HepG2 (cell line): Measurements from ENCODE around the gene LYRM4. TPM values are rescaled to one million over a fixed set of nuclear protein-coding genes. Genes with fewer than 3 reads are reported as not detected.

Experiments used
- ATAC-seq: fragments of 200-7000 bp; cut with Tn5 transposase; 3 replicates; pipeline ENCODE4 v1.9.1; 2020; ENCODE audit warnings: mild to moderate bottlenecking, moderate library complexity
- BruUV-seq: library from RNA; stranded (reverse); fragments of 400-500 nt; replicated peaks from 2 replicates; lab custom pipeline; 2021; lab: Mats Ljungman, UMichigan
- CTCF ChIA-PET: fragments of 300-600 bp; formaldehyde crosslinking; extraction: SDS; loops from one replicate; lab custom pipeline; 2021; ENCODE audit warnings: low total read pairs, inconsistent platforms, low intra/inter-chr PET ratio; lab: Yijun Ruan, JAX
- POLR2A ChIA-PET: fragments of 350-600 bp; sonication (Branson Sonifier 250); formaldehyde crosslinking; loops from one replicate; lab custom pipeline; 2020; ENCODE audit warnings: antibody characterized with exemption, inconsistent platforms; lab: Yijun Ruan, JAX
- DNase-seq: peaks from one replicate; pipeline ENCODE4 v3.0.0-alpha.2; 2015; ENCODE audit warnings: low spot score
- FAIRE-seq: peaks from 3 replicates; lab custom pipeline; 2011; peaks lifted over from hg19 to GRCh38; lab: Jason Lieb, UNC
- H2AFZ ChIP-seq: one replicate; pipeline ENCODE4 v1.6.1; 2011; ENCODE audit warnings: low read length, inconsistent platforms
- H3K27ac ChIP-seq: fragments of 300-600 bp; 3 replicates; pipeline ENCODE4 v1.8.0; 2011; ENCODE audit warnings: mixed run types, mild to moderate bottlenecking, mixed read lengths, low read length, inconsistent platforms; ENCODE audit not compliant: insufficient read depth; ENCODE audit errors: extremely low read length
- H3K27me3 ChIP-seq, 2 experiments: fragments of 200-600 bp in 1 of 2; 2 replicates in 1 of 2; 3 replicates in 1 of 2; pipeline versions ENCODE4 v1.6.0 to v1.8.0; 2011; ENCODE audit warnings: low read length in 2 of 2, mild to moderate bottlenecking in 2 of 2, moderate library complexity in 2 of 2, inconsistent platforms in 1 of 2; ENCODE audit not compliant: insufficient read depth in 2 of 2, control insufficient read depth in 1 of 2
- H3K36me3 ChIP-seq, 2 experiments: fragments of 200-600 bp in 1 of 2; replicated peaks in 1 of 2; 2 replicates in 1 of 2; 3 replicates in 1 of 2; pipeline versions ENCODE4 v1.5.1 to v1.8.0; 2011; ENCODE audit warnings: low read length in 2 of 2, inconsistent platforms in 1 of 2; ENCODE audit not compliant: insufficient read depth in 2 of 2, control insufficient read depth in 1 of 2
- H3K4me1 ChIP-seq: 2 replicates; pipeline ENCODE4 v1.5.1; 2012; ENCODE audit warnings: low read length, inconsistent platforms; ENCODE audit not compliant: insufficient read depth
- H3K4me2 ChIP-seq: 2 replicates; pipeline ENCODE4 v1.6.0; 2011; ENCODE audit warnings: low read depth, low read length, inconsistent platforms
- H3K4me3 ChIP-seq, 3 experiments: fragments of 200-600 bp in 1 of 3; sonication (generic), shearing (Covaris generic) in 1 of 3; replicated peaks in 1 of 3; 2 replicates each; pipeline ENCODE4 v1.5.1; 2011 to 2016; ENCODE audit warnings: low read length in 3 of 3, inconsistent platforms in 2 of 3, low read depth in 2 of 3, mild to moderate bottlenecking in 2 of 3, control low read depth in 1 of 3, mixed read lengths in 1 of 3; ENCODE audit not compliant: insufficient read depth in 1 of 3
- H3K79me2 ChIP-seq: one replicate; pipeline ENCODE4 v1.6.1; 2011; ENCODE audit warnings: low read length, inconsistent platforms; ENCODE audit not compliant: insufficient read depth
- H3K9ac ChIP-seq: 2 replicates; pipeline ENCODE4 v1.6.0; 2011; ENCODE audit warnings: mild to moderate bottlenecking, low read depth, low read length, inconsistent platforms; ENCODE audit not compliant: insufficient read depth
- H3K9me3 ChIP-seq: 2 replicates; pipeline ENCODE4 v1.5.1; 2012; ENCODE audit warnings: mild to moderate bottlenecking, low read length
- H4K20me1 ChIP-seq: 2 replicates; pipeline ENCODE4 v1.6.0; 2011; ENCODE audit warnings: inconsistent platforms, mild to moderate bottlenecking, low read length, moderate library complexity; ENCODE audit not compliant: insufficient read depth
- ZNF577 ChIP-seq: sonication (generic); formaldehyde crosslinking; IDR thresholded peaks from 2 replicates; pipeline ENCODE4 v1.4.0; 2020; ENCODE audit warnings: mild to moderate bottlenecking, low read depth, missing genetic modification reagents, borderline replicate concordance
- WGBS: methylation state at CpG from one replicate; pipeline ENCODE4 v1.1.6; 2017; ENCODE audit warnings: low lambda C conversion rate; 5-methylcytosine and 5-hydroxymethylcytosine counted together
- in situ Hi-C: cut with HindIII; loops from 2 replicates; pipeline ENCODE4 v1.10.0; 2017; ENCODE audit warnings: low pct_unique_long_range_greater_than_20kb; ENCODE audit not compliant: extremely low pct_ligation_motif_present
- intact Hi-C: fragments of 100-400 bp; cut with micrococcal nuclease; formaldehyde crosslinking; loops from one replicate; pipeline ENCODE4 v1.10.0; 2022; ENCODE audit not compliant: unreplicated experiment
- polyA plus RNA-seq, 8 experiments: library from polyadenylated mRNA; depleted of rRNA in 3 of 8; stranded (reverse) in 7 of 8; unstranded in 1 of 8; fragments of >200 nt; fragmentation: Illumina TruSeq in 4 of 8; extraction: Trizol in 4 of 8; gene quantifications; 2 replicates each; pipeline versions ENCODE4 v1.2.1 to v1.2.3, GENCODE V29; 2011 to 2016; ENCODE audit warnings: low read depth in 4 of 8, missing spikeins in 1 of 8, mixed read lengths in 1 of 8; ENCODE audit not compliant: insufficient read depth in 1 of 8
- total RNA-seq, 5 experiments: library from RNA; depleted of rRNA; stranded (reverse); fragments of >200 nt; fragmentation: Illumina TruSeq; extraction: Trizol; gene quantifications; 2 replicates each; pipeline ENCODE4 v1.2.3, GENCODE V29; 2016; ENCODE audit warnings: low read depth in 1 of 5
- TF ChIP-seq, protein P1 (sequence below): sonication (generic); formaldehyde crosslinking; IDR thresholded peaks from 2 replicates; pipeline ENCODE4 v1.9.0; 2021; ENCODE audit warnings: mild to moderate bottlenecking, missing genetic modification reagents

The LYRM4 gene
- total and polyA plus RNA-seq, 2 of the 13 experiments (the other 11 are each of a cell fraction or from before 2014, with no cell fraction given): 64.6 to 67.5 TPM

DNA sequence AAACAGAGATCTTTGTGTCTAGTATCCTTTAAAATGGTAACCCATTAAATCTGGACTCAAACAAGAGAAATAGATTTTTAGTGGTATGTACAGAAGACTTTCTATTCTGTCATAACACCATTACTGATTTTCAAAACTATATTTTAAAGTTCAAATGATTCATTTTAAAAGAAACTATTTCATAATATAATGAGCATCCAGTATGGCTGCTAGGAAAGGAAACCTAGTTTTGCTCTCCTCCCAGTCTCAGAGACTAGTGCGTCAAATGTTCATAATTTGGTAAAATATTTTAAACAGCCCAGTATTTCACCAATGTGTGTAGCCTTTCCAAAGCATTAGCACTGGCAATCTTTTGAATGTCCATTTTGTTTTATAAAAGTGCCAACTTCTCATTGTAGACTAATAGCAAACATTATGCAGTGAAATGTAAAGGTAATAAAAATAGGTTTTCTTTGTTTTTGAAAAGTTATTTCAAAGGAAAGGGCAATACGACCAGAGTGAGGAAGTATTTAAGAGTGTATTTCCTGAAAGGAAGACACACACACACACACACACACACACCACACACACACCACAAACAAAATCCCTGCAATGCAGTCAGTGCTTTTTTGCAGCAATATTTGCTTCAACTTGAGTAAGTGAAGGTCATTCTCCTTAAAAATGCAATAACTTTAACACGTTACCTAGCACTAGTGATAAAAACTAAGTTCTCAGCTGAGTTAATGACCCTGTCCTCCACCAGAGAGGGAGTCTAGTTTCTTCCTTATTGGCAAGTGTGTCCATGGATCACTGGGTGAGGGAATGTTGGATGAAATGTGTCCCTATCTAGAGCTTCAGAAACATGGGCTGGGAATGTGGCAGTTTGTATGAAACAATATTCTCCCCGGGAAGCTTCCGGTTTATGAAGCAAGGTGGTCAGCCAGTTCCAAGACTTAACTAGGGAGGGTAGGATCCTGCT is 171.0 kb downstream of the LYRM4 start:
- ATAC-seq (no peak; the same call in 2 of the 3 replicates), DNase-seq (no peak), FAIRE-seq (no peak)
- TF ChIP-seq ZNF577 (CRISPR knock-in tag): no peak
- TF ChIP-seq, protein P1, sequence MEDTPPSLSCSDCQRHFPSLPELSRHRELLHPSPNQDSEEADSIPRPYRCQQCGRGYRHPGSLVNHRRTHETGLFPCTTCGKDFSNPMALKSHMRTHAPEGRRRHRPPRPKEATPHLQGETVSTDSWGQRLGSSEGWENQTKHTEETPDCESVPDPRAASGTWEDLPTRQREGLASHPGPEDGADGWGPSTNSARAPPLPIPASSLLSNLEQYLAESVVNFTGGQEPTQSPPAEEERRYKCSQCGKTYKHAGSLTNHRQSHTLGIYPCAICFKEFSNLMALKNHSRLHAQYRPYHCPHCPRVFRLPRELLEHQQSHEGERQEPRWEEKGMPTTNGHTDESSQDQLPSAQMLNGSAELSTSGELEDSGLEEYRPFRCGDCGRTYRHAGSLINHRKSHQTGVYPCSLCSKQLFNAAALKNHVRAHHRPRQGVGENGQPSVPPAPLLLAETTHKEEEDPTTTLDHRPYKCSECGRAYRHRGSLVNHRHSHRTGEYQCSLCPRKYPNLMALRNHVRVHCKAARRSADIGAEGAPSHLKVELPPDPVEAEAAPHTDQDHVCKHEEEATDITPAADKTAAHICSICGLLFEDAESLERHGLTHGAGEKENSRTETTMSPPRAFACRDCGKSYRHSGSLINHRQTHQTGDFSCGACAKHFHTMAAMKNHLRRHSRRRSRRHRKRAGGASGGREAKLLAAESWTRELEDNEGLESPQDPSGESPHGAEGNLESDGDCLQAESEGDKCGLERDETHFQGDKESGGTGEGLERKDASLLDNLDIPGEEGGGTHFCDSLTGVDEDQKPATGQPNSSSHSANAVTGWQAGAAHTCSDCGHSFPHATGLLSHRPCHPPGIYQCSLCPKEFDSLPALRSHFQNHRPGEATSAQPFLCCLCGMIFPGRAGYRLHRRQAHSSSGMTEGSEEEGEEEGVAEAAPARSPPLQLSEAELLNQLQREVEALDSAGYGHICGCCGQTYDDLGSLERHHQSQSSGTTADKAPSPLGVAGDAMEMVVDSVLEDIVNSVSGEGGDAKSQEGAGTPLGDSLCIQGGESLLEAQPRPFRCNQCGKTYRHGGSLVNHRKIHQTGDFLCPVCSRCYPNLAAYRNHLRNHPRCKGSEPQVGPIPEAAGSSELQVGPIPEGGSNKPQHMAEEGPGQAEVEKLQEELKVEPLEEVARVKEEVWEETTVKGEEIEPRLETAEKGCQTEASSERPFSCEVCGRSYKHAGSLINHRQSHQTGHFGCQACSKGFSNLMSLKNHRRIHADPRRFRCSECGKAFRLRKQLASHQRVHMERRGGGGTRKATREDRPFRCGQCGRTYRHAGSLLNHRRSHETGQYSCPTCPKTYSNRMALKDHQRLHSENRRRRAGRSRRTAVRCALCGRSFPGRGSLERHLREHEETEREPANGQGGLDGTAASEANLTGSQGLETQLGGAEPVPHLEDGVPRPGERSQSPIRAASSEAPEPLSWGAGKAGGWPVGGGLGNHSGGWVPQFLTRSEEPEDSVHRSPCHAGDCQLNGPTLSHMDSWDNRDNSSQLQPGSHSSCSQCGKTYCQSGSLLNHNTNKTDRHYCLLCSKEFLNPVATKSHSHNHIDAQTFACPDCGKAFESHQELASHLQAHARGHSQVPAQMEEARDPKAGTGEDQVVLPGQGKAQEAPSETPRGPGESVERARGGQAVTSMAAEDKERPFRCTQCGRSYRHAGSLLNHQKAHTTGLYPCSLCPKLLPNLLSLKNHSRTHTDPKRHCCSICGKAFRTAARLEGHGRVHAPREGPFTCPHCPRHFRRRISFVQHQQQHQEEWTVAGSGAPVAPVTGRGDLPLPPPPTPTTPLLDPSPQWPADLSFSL (CRISPR knock-in tag): 0 out of 2 replicates have a peak, but pooled peaks have one; percentile 14
- Histone ChIP-seq H3K27ac (no peak overlapping the region), H3K9me3 (no peaks in the 10 kb centered on the region), H3K79me2 (peaks cover 2% of the 10 kb centered on the region), H2AFZ (no peak overlapping the region), H4K20me1 (no peaks in the 10 kb centered on the region), H3K36me3 (no peaks in the 10 kb centered on the region; a peak in 2 of 5 replicates), H3K4me3 (no peak overlapping the region), H3K27me3 (no peaks in the 10 kb centered on the region), H3K9ac (no peak overlapping the region), H3K4me1 (peaks cover 47% of the 10 kb centered on the region), H3K4me2 (no peak overlapping the region)
- POLR2A ChIA-PET: interaction anchor here (0.6 kb wide), 1 partner anchor 31 kb away, joined by 3 read pairs; no protein-coding TSS in a partner anchor
- CTCF ChIA-PET: no interaction called here
- no TSS peak for BruUV-seq
- 94% methylated on average over 5 of the region's 5 CpGs for WGBS
- in situ Hi-C loops (no loop called here), intact Hi-C loops (no loop called here)
